ENCODE data around the gene SESTD1. TPM values are rescaled to one million over a fixed set of nuclear protein-coding genes. Genes with fewer than 3 reads are reported as not detected.

Gene SESTD1
- total and polyA plus RNA-seq, 2 of the 4 experiments (the other 2 are of a cell fraction): 8.4 to 12.7 TPM

- Histone ChIP-seq H3K36me3 (ENCODE audit: control insufficient read depth, insufficient read depth, low read length) (no peaks in the 10 kb centered on the region), H2AK5ac (ENCODE audit: low read depth, low read length) (no peak overlapping the region), H2AFZ (replicated peaks; ENCODE audit: low read length, poor library complexity) (no peak overlapping the region), H3K79me1 (ENCODE audit: low read depth in 1 of 2, low read length in 2 of 2) (peaks cover 19 to 22% of the 10 kb centered on the region in 2 experiments), H3K4me2 (ENCODE audit: low read depth, low read length) (no peak overlapping the region), H3K4me3 (ENCODE audit: insufficient read depth, low read depth, low read length) (no peak overlapping the region), H4K20me1 (ENCODE audit: insufficient read depth, low read length) (0 out of 2 replicates have a peak, but pooled peaks cover under 1% of the 10 kb centered on the region), H3K56ac (ENCODE audit: extremely low read depth, insufficient read depth, low read length) (no peak overlapping the region), H3K4ac (ENCODE audit: low read depth, low read length) (no peak overlapping the region), H2BK20ac (ENCODE audit: low read depth, low read length) (no peak overlapping the region), H4K91ac (ENCODE audit: insufficient read depth, low read depth, low read length) (no peak overlapping the region), H2BK120ac (ENCODE audit: low read depth, low read length) (no peak overlapping the region), H3K27me3 (ENCODE audit: control insufficient read depth, insufficient read depth, low read length) (no peaks in the 10 kb centered on the region), H2BK5ac (ENCODE audit: low read depth, low read length, poor library complexity, severe bottlenecking) (no peak overlapping the region), H3K23ac (ENCODE audit: low read depth, low read length) (no peak overlapping the region), H2BK15ac (ENCODE audit: low read depth, low read length) (no peak overlapping the region), H3K18ac (ENCODE audit: low read depth, low read length) (no peak overlapping the region), H3K9me3 (ENCODE audit: control insufficient read depth, insufficient read depth, low read length) (no peaks in the 10 kb centered on the region), H3K4me1 (ENCODE audit: control insufficient read depth, insufficient read depth, low read length) (no peaks in the 10 kb centered on the region), H3K27ac (ENCODE audit: insufficient read depth, low read length) (no peak overlapping the region), H3K9me1 (ENCODE audit: insufficient read depth, low read length) (no peaks in the 10 kb centered on the region), H2AK9ac (replicated peaks; ENCODE audit: low read depth, low read length, poor library complexity) (no peak overlapping the region), H3K14ac (replicated peaks; ENCODE audit: low read depth, low read length) (no peak overlapping the region), H4K5ac (ENCODE audit: low read depth, low read length) (no peak overlapping the region), H4K8ac (ENCODE audit: low read depth in 2 of 2, low read length in 2 of 2) (no peak overlapping the region), H3K9ac (ENCODE audit: low read depth, low read length) (no peak overlapping the region)
- ATAC-seq (ENCODE audit: low read depth) (no peak), DNase-seq (no peak)
- in situ Hi-C loops (cut with MboI; ENCODE audit: low sequenced_read_pairs): no loop called here
- ChIA-PET CTCF (interaction anchor here (2.1 kb wide), 1 partner anchor 10 kb away, joined by 5 read pairs; no protein-coding TSS in a partner anchor), POLR2A (ENCODE audit: unreplicated experiment) (no interaction called here)
- no TSS peak for BruUV-seq (replicated peaks)
- no CpG with 5 or more reads among the region's 2 CpGs for WGBS, 2 experiments (ENCODE audit: extremely low coverage in 2 of 2, insufficient read length in 1 of 2)
- no peak for TF ChIP-seq NFE2L2 (IDR thresholded peaks at IDR 0.05; ENCODE audit: low read depth, low read length)
- no peak for TF ChIP-seq POLR2A (IDR thresholded peaks at IDR 0.05; ENCODE audit: low read depth, low read length)
- intact Hi-C loops (cut with micrococcal nuclease): no loop called here
- dilution Hi-C loops (cut with HindIII; ENCODE audit: low sequenced_read_pairs, unreplicated experiment): no loop called here
Observed at GRCh38 chr2:179252423-179252822, 12.2 kb downstream of the SESTD1 start.
